ENCODE measurements around the gene FER.

DNA sequence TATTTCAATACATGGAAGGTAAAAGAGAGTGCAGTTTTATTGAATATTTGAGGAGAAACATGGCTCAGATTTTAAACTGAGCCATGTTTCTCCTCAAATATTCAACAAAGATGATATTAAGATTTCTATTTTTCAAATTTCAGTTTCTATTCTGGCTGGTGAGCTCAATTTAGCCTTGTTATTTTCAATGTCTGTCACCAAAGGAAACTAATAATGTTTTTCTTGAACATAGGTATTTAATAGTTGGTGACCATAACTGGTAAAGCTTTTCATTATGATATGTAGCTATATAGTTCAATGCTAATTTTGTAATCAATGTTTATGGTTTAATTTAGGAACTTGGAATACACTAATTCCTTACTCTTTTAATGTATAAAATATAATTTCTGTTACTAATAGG lies 177.4 kb downstream of the FER start:
- TF ChIP-seq ZFP41 (tag by site-specific recombination; IDR thresholded peaks at IDR 0.05; ENCODE audit: borderline replicate concordance) (no peak), ZNF174 (tag by site-specific recombination; IDR thresholded peaks at IDR 0.05) (no peak)
- TF ChIP-seq, protein P1, sequence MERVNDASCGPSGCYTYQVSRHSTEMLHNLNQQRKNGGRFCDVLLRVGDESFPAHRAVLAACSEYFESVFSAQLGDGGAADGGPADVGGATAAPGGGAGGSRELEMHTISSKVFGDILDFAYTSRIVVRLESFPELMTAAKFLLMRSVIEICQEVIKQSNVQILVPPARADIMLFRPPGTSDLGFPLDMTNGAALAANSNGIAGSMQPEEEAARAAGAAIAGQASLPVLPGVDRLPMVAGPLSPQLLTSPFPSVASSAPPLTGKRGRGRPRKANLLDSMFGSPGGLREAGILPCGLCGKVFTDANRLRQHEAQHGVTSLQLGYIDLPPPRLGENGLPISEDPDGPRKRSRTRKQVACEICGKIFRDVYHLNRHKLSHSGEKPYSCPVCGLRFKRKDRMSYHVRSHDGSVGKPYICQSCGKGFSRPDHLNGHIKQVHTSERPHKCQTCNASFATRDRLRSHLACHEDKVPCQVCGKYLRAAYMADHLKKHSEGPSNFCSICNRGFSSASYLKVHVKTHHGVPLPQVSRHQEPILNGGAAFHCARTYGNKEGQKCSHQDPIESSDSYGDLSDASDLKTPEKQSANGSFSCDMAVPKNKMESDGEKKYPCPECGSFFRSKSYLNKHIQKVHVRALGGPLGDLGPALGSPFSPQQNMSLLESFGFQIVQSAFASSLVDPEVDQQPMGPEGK (tag by site-specific recombination; IDR thresholded peaks at IDR 0.05) = no peak
